Measurements from ENCODE around the gene RCAN1.

RCAN1 gene

GRCh38 chr21:34526618-34527290 lies 88.2 kb downstream of the RCAN1 start:
- H3K4me1 ChIP-seq = peaks cover 15% of the 10 kb centered on the region
- H3K27me3 ChIP-seq (ENCODE audit: low read depth) = no peaks in the 10 kb centered on the region
- DNase-seq (ENCODE audit: low spot score in 2 of 2) = peak; percentile 72 to 80
- in situ Hi-C loops (cut with MboI; ENCODE audit: low sequenced_read_pairs) = no loop called here
- no peaks in the 10 kb centered on the region for H3K9me3 ChIP-seq
- H3K36me3 ChIP-seq (replicated peaks) = no peaks in the 10 kb centered on the region
- H3K4me3 ChIP-seq = no peak overlapping the region

- H3K36me3 ChIP-seq (replicated peaks) = no peaks in the 10 kb centered on the region
- peaks cover 15% of the 10 kb centered on the region for H3K4me1 ChIP-seq
- in situ Hi-C loops (cut with MboI; ENCODE audit: low sequenced_read_pairs) = no loop called here
- H3K4me3 ChIP-seq = no peak overlapping the region
- no peak for DNase-seq (ENCODE audit: low spot score in 2 of 2)
- no peaks in the 10 kb centered on the region for H3K9me3 ChIP-seq
- H3K27me3 ChIP-seq (ENCODE audit: low read depth) = no peaks in the 10 kb centered on the region
Measured at GRCh38 chr21:34526241-34526617, 88.7 kb downstream of the RCAN1 start.

- Histone ChIP-seq H3K4me3 (no peak overlapping the region), H3K9me3 (no peaks in the 10 kb centered on the region), H3K27me3 (ENCODE audit: low read depth) (no peaks in the 10 kb centered on the region), H3K36me3 (replicated peaks) (no peaks in the 10 kb centered on the region), H3K4me1 (peaks cover 15% of the 10 kb centered on the region)
- DNase-seq (ENCODE audit: low spot score in 2 of 2) = no peak
- in situ Hi-C loops (cut with MboI; ENCODE audit: low sequenced_read_pairs) = no loop called here
Measured at GRCh38 chr21:34524646-34525601, 90.0 kb downstream of the RCAN1 start.

- no peak overlapping the region for H3K4me3 ChIP-seq
- H3K9me3 ChIP-seq = no peaks in the 10 kb centered on the region
- H3K27me3 ChIP-seq (ENCODE audit: low read depth) = no peaks in the 10 kb centered on the region
- DNase-seq (ENCODE audit: low spot score in 2 of 2) = no peak
- H3K36me3 ChIP-seq (replicated peaks) = no peaks in the 10 kb centered on the region
- H3K4me1 ChIP-seq = peaks cover 15% of the 10 kb centered on the region
- in situ Hi-C loops (cut with MboI; ENCODE audit: low sequenced_read_pairs) = no loop called here
Measured at GRCh38 chr21:34523019-34523555, 91.8 kb downstream of the RCAN1 start.

- H3K4me1 ChIP-seq = peaks cover 14% of the 10 kb centered on the region
- in situ Hi-C loops (cut with MboI; ENCODE audit: low sequenced_read_pairs) = no loop called here
Measured at GRCh38 chr21:34522284-34522683, 92.6 kb downstream of the RCAN1 start.

GRCh38 chr21:34521561-34521960 lies 93.4 kb downstream of the RCAN1 start:
- peaks cover 9% of the 10 kb centered on the region for H3K4me1 ChIP-seq
- in situ Hi-C loops (cut with MboI; ENCODE audit: low sequenced_read_pairs) = no loop called here
- H3K36me3 ChIP-seq (replicated peaks) = no peaks in the 10 kb centered on the region; the same call in 1 of the 2 replicates
- no peaks in the 10 kb centered on the region for H3K9me3 ChIP-seq
- no peak overlapping the region for H3K4me3 ChIP-seq
- DNase-seq (ENCODE audit: low spot score in 2 of 2) = no peak
- no peaks in the 10 kb centered on the region for H3K27me3 ChIP-seq (ENCODE audit: low read depth)

More at GRCh38 chr21:34522284-34522683, 92.6 kb downstream of the RCAN1 start:
- DNase-seq (ENCODE audit: low spot score in 2 of 2) = no peak
- H3K36me3 ChIP-seq (replicated peaks) = no peaks in the 10 kb centered on the region; the same call in 1 of the 2 replicates
- no peaks in the 10 kb centered on the region for H3K9me3 ChIP-seq
- no peak overlapping the region for H3K4me3 ChIP-seq
- no peaks in the 10 kb centered on the region for H3K27me3 ChIP-seq (ENCODE audit: low read depth)

- H3K27me3 ChIP-seq (ENCODE audit: low read depth) = no peaks in the 10 kb centered on the region
- DNase-seq (ENCODE audit: low spot score in 2 of 2) = no peak
- no peaks in the 10 kb centered on the region for H3K9me3 ChIP-seq
- H3K4me1 ChIP-seq = peaks cover 3% of the 10 kb centered on the region
- no peak overlapping the region for H3K4me3 ChIP-seq
- H3K36me3 ChIP-seq (replicated peaks) = no peaks in the 10 kb centered on the region; the same call in 1 of the 2 replicates
- in situ Hi-C loops (cut with MboI; ENCODE audit: low sequenced_read_pairs) = no loop called here
Measured at GRCh38 chr21:34520764-34521508, 94.0 kb downstream of the RCAN1 start.

- no peaks in the 10 kb centered on the region for H3K27me3 ChIP-seq (ENCODE audit: low read depth)
- in situ Hi-C loops (cut with MboI; ENCODE audit: low sequenced_read_pairs) = no loop called here
- H3K9me3 ChIP-seq = no peaks in the 10 kb centered on the region
- H3K4me1 ChIP-seq = peaks cover 3% of the 10 kb centered on the region; the same call in 1 of the 2 replicates
- DNase-seq (ENCODE audit: low spot score in 2 of 2) = no peak
- no peaks in the 10 kb centered on the region; the same call in 1 of the 2 replicates for H3K36me3 ChIP-seq (replicated peaks)
- H3K4me3 ChIP-seq = no peak overlapping the region
Measured at GRCh38 chr21:34520281-34520680, 94.6 kb downstream of the RCAN1 start.

- Histone ChIP-seq H3K4me1 (peaks cover 3% of the 10 kb centered on the region; the same call in 1 of the 2 replicates), H3K4me3 (no peak overlapping the region), H3K9me3 (no peaks in the 10 kb centered on the region), H3K27me3 (ENCODE audit: low read depth) (no peaks in the 10 kb centered on the region), H3K36me3 (replicated peaks) (no peaks in the 10 kb centered on the region; the same call in 1 of the 2 replicates)
- in situ Hi-C loops (cut with MboI; ENCODE audit: low sequenced_read_pairs) = no loop called here
- DNase-seq (ENCODE audit: low spot score in 2 of 2) = no peak
Measured at GRCh38 chr21:34519694-34520093, 95.2 kb downstream of the RCAN1 start.

GRCh38 chr21:34519016-34519415 lies 95.9 kb downstream of the RCAN1 start:
- Histone ChIP-seq H3K27me3 (ENCODE audit: low read depth) (no peaks in the 10 kb centered on the region), H3K9me3 (no peaks in the 10 kb centered on the region), H3K4me3 (no peak overlapping the region), H3K36me3 (replicated peaks) (no peaks in the 10 kb centered on the region; the same call in 1 of the 2 replicates), H3K4me1 (peaks cover 3% of the 10 kb centered on the region; the same call in 1 of the 2 replicates)
- in situ Hi-C loops (cut with MboI; ENCODE audit: low sequenced_read_pairs) = no loop called here
- no peak for DNase-seq (ENCODE audit: low spot score in 2 of 2)

GRCh38 chr21:34518301-34518700 lies 96.6 kb downstream of the RCAN1 start:
- no peaks in the 10 kb centered on the region for H3K27me3 ChIP-seq (ENCODE audit: low read depth)
- H3K4me1 ChIP-seq = peaks cover 3% of the 10 kb centered on the region; the same call in 1 of the 2 replicates
- DNase-seq (ENCODE audit: low spot score in 2 of 2) = no peak
- no peaks in the 10 kb centered on the region; the same call in 1 of the 2 replicates for H3K36me3 ChIP-seq (replicated peaks)
- no peak overlapping the region for H3K4me3 ChIP-seq
- no peaks in the 10 kb centered on the region for H3K9me3 ChIP-seq
- in situ Hi-C loops (cut with MboI; ENCODE audit: low sequenced_read_pairs) = no loop called here

GRCh38 chr21:34517491-34518245 lies 97.2 kb downstream of the RCAN1 start:
- Histone ChIP-seq H3K36me3 (replicated peaks) (no peaks in the 10 kb centered on the region; the same call in 1 of the 2 replicates), H3K4me3 (no peak overlapping the region), H3K27me3 (ENCODE audit: low read depth) (no peaks in the 10 kb centered on the region), H3K9me3 (no peaks in the 10 kb centered on the region), H3K4me1 (peaks cover 3% of the 10 kb centered on the region; the same call in 1 of the 2 replicates)
- no peak for DNase-seq (ENCODE audit: low spot score in 2 of 2)
- in situ Hi-C loops (cut with MboI; ENCODE audit: low sequenced_read_pairs) = no loop called here

Measured in HAP-1 (cell line).